Fibroblast of peridontal ligament (primary cell): ENCODE data around the gene PTPRO.

Source experiments
- DNase-seq: peaks from one replicate; pipeline ENCODE4 v3.0.0-alpha.2; 2010; ENCODE audit errors: extremely low read depth

PTPRO gene

DNA sequence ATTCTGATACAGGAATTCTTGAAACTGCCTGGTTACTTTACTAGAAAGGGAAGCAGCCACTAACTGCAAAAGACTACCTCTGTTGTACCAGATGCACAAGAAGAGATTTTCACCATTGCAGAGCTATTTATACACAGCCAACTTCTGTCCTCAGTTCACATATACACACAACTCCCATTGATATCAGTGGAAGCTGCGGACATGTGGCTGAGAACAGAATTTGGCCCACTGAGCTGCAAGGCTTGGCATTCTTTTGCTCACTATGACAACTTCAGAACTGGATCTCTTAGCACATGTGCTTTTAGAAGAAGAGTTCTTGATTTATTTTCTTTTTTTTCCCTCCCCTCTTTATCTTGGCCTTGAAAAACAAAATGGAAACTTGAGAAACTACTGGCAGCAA lies 28.3 kb downstream of the PTPRO start:
- DNase-seq, result no peak

DNA sequence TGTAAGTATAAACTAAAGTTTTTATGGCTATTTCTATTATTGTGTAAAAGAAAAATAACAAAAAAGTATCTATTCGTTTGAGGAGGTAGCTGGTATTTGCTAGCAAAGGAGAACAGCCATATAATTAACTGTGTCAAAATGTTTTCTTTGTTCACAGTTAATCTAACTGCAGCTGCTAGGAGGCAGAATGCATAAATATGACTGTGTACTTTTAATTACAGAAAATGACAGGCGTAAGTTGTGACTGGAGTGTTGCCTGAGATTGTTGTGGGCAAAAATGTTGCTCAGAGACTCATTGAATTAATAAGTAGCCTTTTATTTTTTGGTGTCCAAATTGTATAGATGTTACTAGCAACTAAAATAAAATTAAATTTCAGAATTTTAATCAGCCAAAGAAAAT lies 33.5 kb downstream of the PTPRO start:
- no peak for DNase-seq

DNA sequence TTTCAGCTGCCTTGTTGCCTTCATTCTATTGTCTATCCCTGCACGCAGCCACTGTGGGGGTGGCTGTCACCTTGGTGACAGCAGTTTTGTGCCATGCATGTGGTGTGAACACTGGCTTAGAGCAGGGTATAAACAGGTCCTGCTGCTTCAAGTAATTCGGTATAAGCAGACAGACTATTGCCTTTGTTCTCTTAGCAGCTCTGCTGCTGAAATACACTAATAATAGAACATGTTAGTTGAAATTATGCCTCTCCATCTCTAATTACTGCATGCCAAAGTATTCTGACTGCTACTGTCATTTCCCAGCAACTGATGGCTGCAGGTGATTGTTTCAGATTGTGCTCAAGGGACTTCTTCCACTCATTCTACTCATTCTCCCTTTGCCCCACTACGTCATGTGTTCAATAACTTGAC lies 34.6 kb downstream of the PTPRO start:
- no peak for DNase-seq

DNA sequence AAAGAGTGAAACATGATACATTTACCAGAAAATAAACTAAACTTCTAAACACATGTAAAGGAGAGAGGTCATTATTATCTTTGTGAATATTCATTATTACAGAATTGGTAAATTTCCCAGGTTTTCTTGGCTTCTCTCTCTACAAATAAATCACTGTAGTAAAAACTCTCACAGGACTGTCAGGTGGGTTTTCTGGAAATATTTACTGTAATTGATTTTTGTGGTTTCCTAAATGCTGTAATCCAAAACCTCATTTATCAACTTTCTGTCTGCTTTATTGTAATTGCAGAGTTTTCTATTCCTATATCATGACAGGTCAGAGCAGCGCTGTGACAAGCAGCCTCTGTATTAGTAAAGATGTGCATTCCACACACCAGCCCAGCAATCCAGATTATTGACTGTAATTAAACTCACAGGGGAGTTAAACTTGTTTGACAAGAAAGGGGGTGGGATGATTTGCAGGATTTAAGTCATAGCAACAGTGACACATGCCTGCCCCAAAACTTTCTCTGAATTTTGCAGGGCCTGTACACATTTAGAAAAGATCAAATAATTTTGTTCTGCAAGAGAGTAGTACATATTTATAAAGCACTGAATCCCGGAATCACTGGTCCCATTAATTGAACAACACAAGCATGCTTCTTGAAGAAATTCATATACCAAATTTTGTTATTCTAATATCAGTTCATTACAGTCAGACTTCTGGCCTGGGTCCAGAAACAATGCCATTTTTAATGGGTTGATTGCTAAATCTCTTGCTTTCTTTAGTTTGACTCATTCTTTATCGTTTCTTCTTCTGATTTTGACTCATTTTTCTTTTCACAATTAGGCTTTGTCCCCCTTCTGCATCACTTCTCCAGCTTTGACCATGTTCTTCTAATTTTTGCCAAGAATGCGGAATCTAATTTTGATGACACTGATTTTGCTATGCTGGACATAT lies 42.2 kb downstream of the PTPRO start:
- peak; percentile 12 for DNase-seq

DNA sequence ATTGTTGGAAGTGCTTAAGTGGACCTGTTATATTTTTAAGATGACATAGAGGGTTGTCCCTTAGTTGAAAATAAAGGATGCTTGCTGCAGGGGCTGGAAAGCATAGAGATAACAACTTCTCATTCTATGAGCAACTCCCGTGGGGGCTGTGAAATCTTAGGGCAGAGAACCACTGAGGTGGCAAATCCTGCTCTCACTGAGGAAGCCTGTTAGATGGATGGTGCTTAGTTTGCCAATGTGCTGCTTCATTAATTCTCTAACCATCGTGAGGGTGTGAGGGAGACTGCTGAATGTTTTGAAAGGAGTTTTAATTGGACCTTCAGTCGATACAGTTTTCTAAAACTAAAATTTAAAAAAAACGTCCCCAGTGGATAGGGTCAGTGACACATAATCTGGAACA lies 46.5 kb downstream of the PTPRO start:
- DNase-seq, result no peak

DNA sequence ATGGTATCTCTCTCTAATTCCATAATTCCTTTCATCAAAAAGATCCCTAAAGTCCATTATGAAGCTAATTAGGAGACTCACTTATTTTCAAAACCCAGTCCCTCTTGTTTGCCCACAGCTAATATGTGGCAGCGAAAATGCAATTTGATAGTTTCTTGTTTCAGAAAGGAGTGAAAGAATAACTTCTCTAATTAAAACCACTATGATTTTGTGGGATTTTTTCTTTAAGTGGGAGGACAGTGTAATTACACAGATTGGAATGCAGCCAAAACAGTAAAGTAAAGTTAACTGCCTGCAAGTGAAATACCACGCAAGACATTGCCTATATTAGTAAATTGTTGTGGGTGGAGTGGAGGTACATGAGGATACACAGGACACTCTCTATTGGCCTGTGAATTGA lies 50.0 kb downstream of the PTPRO start:
- DNase-seq, result no peak

DNA sequence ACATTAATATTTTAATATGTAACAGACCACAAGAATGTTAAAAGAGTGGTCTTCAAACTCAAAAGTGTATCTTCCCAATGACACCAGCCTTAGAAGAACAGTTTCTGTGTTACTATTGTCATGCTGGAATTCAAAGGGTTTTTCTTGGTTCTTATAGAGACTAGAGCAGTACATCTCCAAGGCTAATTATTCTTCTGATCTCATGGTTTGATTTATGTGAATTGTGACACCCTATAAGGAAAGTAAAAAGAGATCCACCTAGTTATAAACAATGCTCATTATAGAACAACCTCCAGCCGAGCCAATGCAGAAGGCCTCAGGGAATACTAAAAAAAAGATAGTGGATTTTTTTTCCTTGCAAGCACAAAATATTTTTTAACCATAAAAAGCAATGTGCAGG lies 65.5 kb downstream of the PTPRO start:
- DNase-seq, result no peak

DNA sequence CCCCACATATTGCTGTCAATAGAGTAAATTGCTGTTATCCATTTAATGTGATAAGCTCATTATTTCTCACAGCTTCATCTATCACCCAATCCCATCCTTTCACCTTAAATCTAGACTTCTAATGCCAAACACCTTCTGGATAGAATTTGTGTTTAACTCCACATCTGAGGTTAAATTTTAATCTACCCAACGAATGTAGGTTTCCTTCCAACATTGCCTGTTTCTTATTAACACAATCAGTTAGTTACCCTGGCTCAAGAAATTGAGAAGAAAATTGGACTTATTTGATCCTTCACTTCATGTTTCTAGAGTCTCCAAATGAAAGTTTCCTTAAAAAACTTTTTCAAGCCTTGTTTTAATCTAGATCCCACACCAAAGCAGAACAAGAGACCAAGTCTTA lies 67.3 kb downstream of the PTPRO start:
- no peak for DNase-seq

DNA sequence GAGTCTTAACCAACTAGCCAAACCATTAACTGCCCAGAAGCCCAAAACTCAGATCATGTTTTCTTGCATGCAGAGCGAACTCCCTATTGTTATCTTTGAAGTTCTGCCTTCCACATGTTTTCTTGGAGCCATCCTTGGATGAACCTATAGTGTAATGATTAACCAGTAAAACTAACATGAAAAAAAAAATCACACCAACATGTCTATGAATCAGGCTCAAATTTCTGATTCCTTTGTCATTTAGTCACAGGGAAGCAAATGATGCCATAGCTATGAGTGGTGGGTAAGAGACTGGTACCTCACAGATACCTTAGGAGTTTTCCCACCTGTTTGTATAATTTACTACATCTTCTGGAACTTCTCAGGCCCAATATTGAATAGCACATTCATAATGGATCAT lies 70.7 kb downstream of the PTPRO start:
- no peak for DNase-seq

DNA sequence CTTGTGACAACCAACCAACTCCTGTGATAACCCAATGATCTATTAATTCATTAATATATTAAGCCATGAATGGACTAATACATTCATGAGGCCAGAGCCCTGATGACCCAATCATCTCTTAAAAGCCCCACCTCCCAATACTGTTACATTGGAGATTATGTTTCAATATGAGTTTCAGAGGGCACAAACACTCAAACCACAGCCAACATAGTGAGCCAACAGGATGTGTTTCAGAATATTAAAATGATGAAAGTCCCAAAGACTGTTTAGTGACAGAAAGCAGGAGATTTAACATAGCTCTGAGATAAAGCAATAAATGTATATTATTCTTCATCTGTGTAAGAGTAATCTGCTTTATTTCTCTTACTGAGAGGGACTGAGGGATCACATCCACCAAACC lies 71.7 kb downstream of the PTPRO start:
- no peak for DNase-seq

DNA sequence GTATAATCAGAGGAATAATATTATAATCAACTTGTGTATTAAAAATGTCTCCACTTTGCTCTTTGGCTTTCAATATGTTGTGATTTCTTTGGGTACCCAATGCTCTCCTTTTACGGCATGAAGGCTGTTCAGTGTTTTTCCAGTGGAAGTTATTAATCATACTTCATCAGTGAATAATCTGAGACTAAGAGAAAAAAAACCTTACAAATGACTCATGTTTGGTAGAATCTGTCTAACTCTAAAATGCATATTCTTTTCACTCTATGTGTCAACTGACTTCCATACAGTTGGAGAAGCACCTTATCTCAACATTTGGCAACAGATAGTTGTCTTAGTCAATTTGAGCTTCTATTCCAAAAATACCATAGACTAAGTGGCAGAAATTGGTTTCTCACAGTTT lies 82.2 kb downstream of the PTPRO start:
- DNase-seq, result no peak

DNA sequence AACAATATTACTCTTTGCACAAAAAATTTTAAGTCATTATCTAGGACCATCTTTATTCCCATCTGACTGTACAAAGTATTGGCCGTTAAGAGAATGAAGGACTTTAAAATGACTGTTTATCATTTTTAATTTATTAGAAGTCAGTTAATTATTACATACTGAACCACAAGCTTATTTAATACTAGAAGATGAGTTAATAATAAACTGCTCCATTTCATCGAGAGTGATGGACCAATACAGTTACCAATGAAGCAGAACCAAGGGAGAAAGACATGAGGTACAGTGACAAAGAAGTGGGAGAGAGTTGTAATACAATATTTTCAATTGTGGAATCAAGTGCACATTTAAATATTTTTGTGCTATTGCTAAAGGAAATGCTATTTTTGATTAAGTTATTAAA lies 83.3 kb downstream of the PTPRO start:
- no peak for DNase-seq

DNA sequence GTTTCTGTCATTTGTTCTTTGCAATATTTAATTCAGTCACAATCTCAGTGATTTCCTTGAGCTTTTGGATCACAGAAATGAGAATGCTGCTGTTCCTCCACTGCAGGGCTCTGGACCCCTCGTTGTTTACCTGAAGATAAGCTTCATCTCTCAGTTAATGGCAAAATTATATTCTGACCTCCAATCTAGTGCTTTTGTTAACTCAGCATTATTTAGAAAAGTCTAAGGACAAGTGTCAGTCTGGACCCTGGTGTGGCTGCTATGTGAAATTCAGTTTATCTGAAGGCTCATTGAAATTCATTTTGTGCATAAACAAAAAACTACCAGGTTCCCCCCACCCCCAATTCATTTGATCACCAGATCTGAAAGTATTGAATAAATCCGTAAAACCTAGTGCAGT lies 84.7 kb downstream of the PTPRO start:
- DNase-seq, result no peak

DNA sequence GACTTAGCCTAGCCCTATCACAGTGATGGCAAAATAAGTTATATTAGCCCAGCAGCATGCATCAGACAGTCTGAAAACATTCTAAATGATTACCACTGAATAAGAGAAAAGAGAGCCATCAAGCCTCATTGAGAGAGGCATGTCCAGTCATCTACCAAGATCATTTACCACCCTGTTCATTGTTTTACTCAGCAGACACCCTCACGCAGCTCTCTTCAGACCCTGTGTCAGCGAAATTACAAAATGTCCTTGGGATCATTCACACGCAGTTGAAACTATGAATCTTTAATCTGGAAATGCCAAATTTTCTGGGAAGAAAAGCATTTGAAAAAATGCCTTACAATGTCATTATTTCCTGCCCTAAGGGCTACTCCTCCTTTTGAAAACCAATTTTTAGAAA lies 89.5 kb downstream of the PTPRO start:
- DNase-seq, result no peak

DNA sequence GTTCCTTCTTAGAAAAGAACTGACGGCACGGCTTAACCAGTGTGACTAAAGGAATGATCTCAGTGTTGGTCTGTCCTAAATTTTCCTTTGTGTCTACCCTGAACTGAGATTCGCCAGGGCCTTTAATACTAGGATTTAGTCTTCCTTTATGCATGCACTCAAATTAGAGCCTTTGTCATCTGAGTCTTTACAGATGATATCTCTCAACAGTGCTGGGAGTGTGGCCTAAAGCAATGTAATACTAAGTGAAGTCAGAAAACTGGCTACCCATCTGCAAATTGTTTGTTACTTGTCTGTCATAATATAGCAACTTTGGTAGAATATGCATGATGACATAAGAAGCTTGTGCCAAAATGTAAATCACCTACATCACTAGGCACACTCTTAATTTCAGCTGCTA lies 95.4 kb downstream of the PTPRO start:
- DNase-seq, result no peak

DNA sequence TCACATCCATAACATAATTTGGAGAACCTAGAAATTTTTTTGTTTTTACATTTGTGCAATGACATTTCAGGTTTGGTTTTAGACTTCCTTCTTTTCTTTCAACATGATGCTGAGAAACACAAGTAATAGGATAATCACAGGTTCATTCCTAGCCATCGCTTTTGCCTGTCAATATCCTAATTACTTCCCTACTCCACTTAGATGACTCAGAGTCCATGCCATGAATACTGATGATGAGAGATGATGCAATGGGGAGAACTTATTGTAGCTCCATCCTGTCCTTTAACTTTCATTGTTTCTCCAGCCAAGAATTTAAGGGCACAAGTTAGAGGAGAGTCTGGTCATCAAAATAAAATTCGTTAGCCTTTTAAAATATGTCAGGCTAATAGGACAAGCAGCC lies 101.3 kb downstream of the PTPRO start:
- DNase-seq, result peak; percentile 8

DNA sequence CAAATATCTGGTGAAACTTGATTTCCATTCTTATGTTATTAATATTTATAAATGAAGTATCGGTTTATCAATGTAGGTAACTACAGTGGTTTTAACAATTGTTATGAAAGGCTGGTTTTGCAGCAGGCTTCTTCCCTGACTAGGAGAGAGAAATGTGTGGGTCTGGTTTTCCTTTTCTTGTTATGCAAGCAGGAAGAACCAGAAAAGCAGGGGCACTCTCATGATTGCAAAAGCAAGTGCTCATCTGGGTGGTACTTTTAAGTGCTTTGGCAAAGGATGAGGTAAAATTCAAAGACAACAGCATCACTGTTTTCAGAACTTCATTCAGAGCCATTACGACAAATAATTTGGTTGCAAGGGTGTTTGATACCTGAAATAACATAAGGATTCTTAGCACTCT lies 105.6 kb downstream of the PTPRO start:
- no peak for DNase-seq

DNA sequence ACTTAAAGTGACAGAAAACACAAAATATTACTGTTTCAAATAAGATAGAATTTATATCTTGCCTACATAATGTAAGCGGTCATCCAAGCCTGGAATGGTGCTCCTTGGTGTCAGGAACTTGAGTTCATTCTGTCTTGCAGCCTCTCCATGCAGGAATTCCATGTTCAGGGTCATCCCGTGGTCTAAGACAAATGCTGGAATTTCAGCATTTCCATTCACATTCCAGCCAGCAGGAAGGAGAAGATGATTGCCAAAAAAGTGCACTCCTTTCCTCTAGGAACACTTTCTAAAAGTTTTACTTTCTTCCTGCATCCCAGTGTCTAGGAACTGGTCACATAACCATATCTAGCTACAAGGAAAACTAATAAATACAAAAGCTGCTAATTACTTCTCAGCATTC lies 106.3 kb downstream of the PTPRO start:
- no peak for DNase-seq

DNA sequence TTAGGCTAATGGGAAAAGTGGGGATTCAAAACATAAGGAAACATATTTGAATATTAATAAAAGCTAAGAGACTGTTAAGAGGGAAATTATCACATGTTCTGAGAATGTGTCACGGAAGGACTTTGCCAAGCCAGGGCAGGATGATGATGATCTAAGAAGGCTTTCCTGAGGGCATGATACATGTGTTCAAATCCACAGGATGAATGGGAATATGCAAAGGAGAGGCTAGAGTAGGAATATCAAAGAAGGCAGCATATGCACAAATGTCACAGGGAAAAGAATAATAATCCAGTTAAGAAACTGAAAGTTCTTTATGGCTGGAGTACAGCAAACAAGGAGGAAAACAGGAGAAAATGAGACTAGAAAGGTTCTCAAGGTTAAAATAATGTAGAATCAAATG lies 107.0 kb downstream of the PTPRO start:
- DNase-seq, result no peak

DNA sequence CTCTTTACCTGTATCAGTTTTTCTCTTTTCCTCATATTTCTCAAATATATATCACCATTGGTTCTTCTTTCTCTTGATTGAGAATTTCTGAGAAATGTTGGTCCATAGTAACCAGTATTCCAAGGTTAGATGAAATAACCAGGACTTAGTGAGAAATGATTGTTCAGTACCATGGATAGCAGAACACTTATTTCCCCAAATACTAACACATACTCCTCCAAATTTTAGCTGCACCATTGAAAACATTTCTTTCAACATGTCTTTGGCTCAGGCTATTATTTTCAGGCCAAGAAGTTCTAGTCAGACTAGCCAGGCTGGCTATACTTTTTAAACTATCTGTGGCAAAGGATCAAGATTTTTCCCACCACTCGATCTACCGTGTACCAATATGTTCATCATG lies 113.3 kb downstream of the PTPRO start:
- peak; percentile 13 for DNase-seq

DNA sequence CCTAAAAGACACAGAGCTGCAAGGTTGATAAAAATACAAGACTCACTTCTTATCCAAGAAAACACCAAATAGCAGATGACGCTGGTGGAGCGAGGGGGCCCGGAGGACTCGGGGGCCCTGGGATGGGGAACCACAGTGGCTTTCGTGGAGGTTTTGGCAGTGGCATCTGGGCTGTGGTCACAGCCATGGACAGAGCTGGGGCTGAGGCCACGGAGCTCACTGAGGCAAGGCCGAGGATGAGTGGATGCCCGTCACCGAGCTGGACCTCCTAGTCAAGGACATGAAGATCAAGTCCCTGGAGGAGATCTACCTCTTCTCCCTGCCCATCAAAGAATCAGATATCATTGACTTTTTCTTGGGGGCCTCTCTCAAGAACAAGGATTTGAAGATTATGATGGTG lies 117.2 kb downstream of the PTPRO start:
- no peak for DNase-seq

DNA sequence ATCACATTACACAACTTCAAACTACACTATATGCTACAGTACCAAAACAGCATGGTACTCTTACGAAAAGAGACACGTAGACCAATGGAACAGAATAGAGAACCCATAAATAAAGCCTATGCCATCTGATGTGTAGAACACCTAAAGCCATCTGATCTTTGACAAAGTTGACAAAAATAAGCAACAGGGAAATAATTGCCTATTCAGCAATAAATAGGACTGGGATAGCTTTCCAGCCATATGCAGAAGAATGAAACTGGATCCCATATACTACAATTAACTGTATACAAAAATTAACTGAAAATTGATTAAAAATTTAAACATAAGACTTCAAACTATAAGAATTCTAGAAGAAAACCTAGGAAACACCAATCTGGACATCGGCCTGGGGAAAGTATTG lies 120.7 kb downstream of the PTPRO start:
- DNase-seq, result no peak

DNA sequence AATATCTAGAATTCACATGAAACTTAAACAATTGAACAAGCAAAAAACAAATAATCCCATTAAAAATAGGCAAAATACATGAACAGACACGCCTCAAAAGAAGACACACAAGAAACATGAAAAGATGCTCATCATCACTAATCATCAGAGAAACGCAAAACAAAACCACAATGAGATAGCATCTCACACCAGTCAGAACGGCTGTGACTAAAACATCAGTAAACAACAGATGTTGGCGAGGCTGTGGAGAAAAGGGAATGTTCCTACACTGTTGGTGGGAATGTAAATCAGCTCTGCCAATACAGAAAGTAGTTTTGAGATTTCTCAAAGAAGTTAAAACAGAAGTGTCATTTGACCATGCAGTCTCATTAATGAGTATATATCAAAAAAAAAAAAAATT lies 121.3 kb downstream of the PTPRO start:
- no peak for DNase-seq

DNA sequence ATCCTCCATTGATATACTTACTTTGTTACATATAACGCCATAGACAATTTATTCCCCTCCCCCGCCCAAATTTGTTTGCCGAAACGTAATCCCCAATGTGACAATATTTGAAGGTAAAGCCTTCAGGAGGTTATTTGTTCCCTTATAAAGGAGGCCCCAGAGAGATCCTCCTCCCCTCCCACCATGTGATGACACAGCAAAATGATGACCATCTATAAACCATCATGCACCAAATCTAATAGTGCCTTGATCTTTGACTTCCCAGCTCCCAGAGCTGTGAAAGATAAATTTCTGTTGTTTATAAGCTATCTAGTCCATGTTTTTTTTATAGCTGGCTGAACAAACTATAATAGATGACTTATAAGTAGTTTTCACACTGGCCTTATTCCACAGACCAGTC lies 122.2 kb downstream of the PTPRO start:
- no peak for DNase-seq
